GM10266 (cell line): Measurements from ENCODE around the gene GNB1L.

ENCODE experiments used
- DNase-seq: peaks from one replicate; pipeline ENCODE4 v3.0.0; 2012; ENCODE audit errors: extremely low spot score
- CTCF ChIP-seq: IDR thresholded peaks from 2 replicates; pipeline ENCODE4 v1.5.1; 2012; ENCODE audit warnings: mild to moderate bottlenecking, low read depth; ENCODE audit not compliant: control insufficient read depth, insufficient read depth; ENCODE audit errors: missing control alignments

The GNB1L gene

GRCh38 chr22:19827341-19828034 is 27.2 kb downstream of the GNB1L start:
- no peak for TF ChIP-seq CTCF
- no peak for DNase-seq

GRCh38 chr22:19826619-19826950 is 28.1 kb downstream of the GNB1L start:
- no peak for DNase-seq
- no peak for TF ChIP-seq CTCF

GRCh38 chr22:19825904-19826618 is 28.6 kb downstream of the GNB1L start:
- TF ChIP-seq CTCF: no peak
- no peak for DNase-seq

- TF ChIP-seq CTCF: no peak
Measured at GRCh38 chr22:19824926-19825339, 29.7 kb downstream of the GNB1L start.

GRCh38 chr22:19824212-19824925 is 30.3 kb downstream of the GNB1L start:
- DNase-seq: no peak

More at GRCh38 chr22:19824926-19825339, 29.7 kb downstream of the GNB1L start:
- no peak for DNase-seq

GRCh38 chr22:19823902-19824211 is 30.8 kb downstream of the GNB1L start:
- TF ChIP-seq CTCF: no peak
- no peak for DNase-seq

More at GRCh38 chr22:19824212-19824925, 30.3 kb downstream of the GNB1L start:
- TF ChIP-seq CTCF: no peak
